Measurements from ENCODE around the gene PCSK4.
"Not testable (repeated sequence)": the region's sequence is repeated elsewhere in the genome, so short reads cannot be mapped to it uniquely, and the experiment has no call there.

The PCSK4 gene

GRCh38 chr19:1490311-1491113 lies at the start of gene PCSK4:
PCSK4 (minus strand) TSS chr19:1490350; CDS start chr19:1490346, 4 bp downstream.
- peak; percentile 93 for DNase-seq

- not testable (repeated sequence) for DNase-seq
Observed at GRCh38 chr19:1539749-1540148, 49.6 kb upstream of the PCSK4 start.

- DNase-seq: no peak
Observed at GRCh38 chr19:1538978-1539377, 48.8 kb upstream of the PCSK4 start.

- DNase-seq: not testable (repeated sequence)
Observed at GRCh38 chr19:1535699-1536098, 45.5 kb upstream of the PCSK4 start.

- no peak for DNase-seq
Observed at GRCh38 chr19:1534972-1535371, 44.8 kb upstream of the PCSK4 start.

- no peak for DNase-seq
Observed at GRCh38 chr19:1533510-1534150, 43.5 kb upstream of the PCSK4 start.

GRCh38 chr19:1532003-1532402 lies 41.9 kb upstream of the PCSK4 start:
- DNase-seq: no peak

- DNase-seq: no peak
Observed at GRCh38 chr19:1531587-1531986, 41.4 kb upstream of the PCSK4 start.

GRCh38 chr19:1530856-1531255 lies 40.7 kb upstream of the PCSK4 start:
- not testable (repeated sequence) for DNase-seq

- DNase-seq: no peak
Observed at GRCh38 chr19:1529430-1529816, 39.3 kb upstream of the PCSK4 start.

- no peak for DNase-seq
Observed at GRCh38 chr19:1528596-1529429, 38.7 kb upstream of the PCSK4 start.

- no peak for DNase-seq
Observed at GRCh38 chr19:1527650-1528309, 37.6 kb upstream of the PCSK4 start.

- DNase-seq: no peak
Observed at GRCh38 chr19:1526979-1527649, 37.0 kb upstream of the PCSK4 start.

GRCh38 chr19:1526066-1526778 lies 36.1 kb upstream of the PCSK4 start:
- DNase-seq: no peak

GRCh38 chr19:1525343-1525742 lies 35.2 kb upstream of the PCSK4 start:
- no peak for DNase-seq

GRCh38 chr19:1524972-1525325 lies 34.8 kb upstream of the PCSK4 start:
- DNase-seq: no peak

GRCh38 chr19:1524287-1524971 lies 34.3 kb upstream of the PCSK4 start:
- no peak for DNase-seq

- DNase-seq: no peak
Observed at GRCh38 chr19:1523412-1524286, 33.5 kb upstream of the PCSK4 start, which contains the start of gene PLK5. PLK5 (plus strand) TSS chr19:1524077; CDS start chr19:1526997, 2,920 bp downstream.

GRCh38 chr19:1522838-1523237 lies 32.7 kb upstream of the PCSK4 start:
- no peak for DNase-seq

GRCh38 chr19:1522061-1522460 lies 31.9 kb upstream of the PCSK4 start:
- DNase-seq: no peak
